Brain microvascular endothelial cell (primary cell): ENCODE measurements around the gene WDR48.

Experiments used
- DNase-seq: peaks from one replicate; pipeline ENCODE4 v3.0.0-alpha.2; 2020
- H3K27ac ChIP-seq: fragments of 250-450 bp; sonication (Bioruptor Pico); 2 replicates; pipeline ENCODE4 v1.5.1; 2020; ENCODE audit warnings: mild to moderate bottlenecking, moderate library complexity
- H3K27me3 ChIP-seq: fragments of 250-450 bp; sonication (Bioruptor Pico); replicated peaks from 2 replicates; pipeline ENCODE4 v1.5.1; 2020; ENCODE audit warnings: mild to moderate bottlenecking
- H3K36me3 ChIP-seq: fragments of 250-450 bp; sonication (Bioruptor Pico); replicated peaks from 2 replicates; pipeline ENCODE4 v1.5.1; 2020; ENCODE audit warnings: mild to moderate bottlenecking
- H3K4me3 ChIP-seq: 2 replicates; pipeline ENCODE4 v1.5.1; 2011; ENCODE audit warnings: low read depth, mild to moderate bottlenecking, control low read depth, low read length, moderate library complexity
- CTCF ChIP-seq: IDR thresholded peaks from 2 replicates; pipeline ENCODE4 v1.5.1; 2011; ENCODE audit warnings: low read depth, mild to moderate bottlenecking, moderate library complexity, low read length, control low read depth, inconsistent platforms; ENCODE audit errors: missing control alignments
- in situ Hi-C: cut with HindIII; loops from 2 replicates; pipeline ENCODE4 v1.10.0; 2017; ENCODE audit warnings: low sequenced_read_pairs, low pct_ligation_motif_present

The WDR48 gene

DNA sequence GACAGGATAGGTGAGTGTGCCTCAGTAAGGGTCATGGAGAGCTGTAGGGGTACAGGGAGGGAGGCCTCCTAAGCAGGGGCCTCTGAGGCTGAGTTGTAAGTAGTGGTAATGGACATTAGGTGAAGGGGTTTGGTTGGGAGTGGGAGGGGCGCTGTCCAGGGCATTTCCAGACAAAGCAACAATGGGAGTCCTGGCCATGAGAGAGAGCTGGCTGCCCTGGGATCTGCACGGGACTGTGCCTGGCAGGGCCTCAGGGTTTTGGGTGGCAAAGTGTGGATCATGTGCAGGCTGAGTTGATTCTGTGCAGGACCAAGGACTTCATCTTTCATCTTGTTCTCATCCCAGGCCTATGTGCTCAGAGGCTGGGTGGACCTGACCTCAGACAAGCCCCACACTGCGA is 60.3 kb downstream of the WDR48 start:
- DNase-seq = no peak
- H3K4me3 ChIP-seq = no peak overlapping the region
- no peak for TF ChIP-seq CTCF
- in situ Hi-C loops = loop anchor here (25.0 kb wide), 1 partner anchor 175 kb away; the partner anchor contains the start of gene CX3CR1
- H3K27me3 ChIP-seq = no peaks in the 10 kb centered on the region
- H3K36me3 ChIP-seq = peaks cover 3% of the 10 kb centered on the region
- H3K27ac ChIP-seq = no peak overlapping the region

DNA sequence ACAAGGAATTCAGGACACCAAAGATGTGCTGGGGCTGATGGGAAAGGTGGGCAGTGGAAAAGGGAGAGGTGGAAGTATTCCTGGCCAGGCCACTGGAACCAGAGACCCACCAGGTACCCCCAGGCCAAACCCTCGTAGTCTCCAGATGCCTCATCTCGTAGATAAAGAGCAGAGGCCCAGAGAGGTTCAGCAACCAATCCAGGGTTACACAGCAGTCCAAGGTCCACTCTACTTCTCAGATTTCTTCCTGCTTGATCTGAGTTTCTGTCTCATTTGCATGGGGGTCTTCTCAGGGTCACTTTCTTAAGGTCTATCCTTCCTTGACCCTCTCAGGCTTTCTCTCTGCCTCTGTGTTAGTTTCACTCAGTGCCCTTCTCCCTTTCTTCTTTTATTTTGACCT is 60.7 kb downstream of the WDR48 start:
- Histone ChIP-seq H3K27me3 (no peaks in the 10 kb centered on the region), H3K27ac (no peak overlapping the region), H3K4me3 (no peak overlapping the region), H3K36me3 (no peaks in the 10 kb centered on the region)
- TF ChIP-seq CTCF = no peak
- in situ Hi-C loops = loop anchor here (25.0 kb wide), 1 partner anchor 175 kb away; the partner anchor contains the start of gene CX3CR1
- no peak for DNase-seq

DNA sequence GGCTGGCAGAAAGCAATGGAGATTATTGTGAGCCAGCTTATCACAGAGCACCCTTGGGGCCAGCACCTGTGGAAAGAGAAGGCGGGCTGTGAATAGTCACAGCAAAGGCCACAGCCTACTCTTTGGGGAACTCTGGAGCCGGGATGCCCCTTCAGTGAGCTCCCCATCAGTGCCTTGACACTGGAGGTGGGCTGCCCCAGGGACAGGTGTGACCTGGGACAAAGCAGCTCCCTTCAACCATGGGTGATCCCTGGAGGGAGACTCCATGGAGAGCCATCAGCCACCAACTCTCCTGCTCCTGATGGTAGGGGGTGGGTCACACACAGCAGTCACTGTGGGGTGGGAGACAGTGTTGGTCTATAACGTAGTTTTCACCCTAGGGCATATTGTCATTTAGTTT is 61.5 kb downstream of the WDR48 start:
- Histone ChIP-seq H3K36me3 (no peaks in the 10 kb centered on the region), H3K4me3 (no peak overlapping the region), H3K27me3 (no peaks in the 10 kb centered on the region), H3K27ac (no peak overlapping the region)
- DNase-seq = no peak
- in situ Hi-C loops = loop anchor here (25.0 kb wide), 1 partner anchor 174 kb away; the partner anchor contains the start of gene CX3CR1
- no peak for TF ChIP-seq CTCF

DNA sequence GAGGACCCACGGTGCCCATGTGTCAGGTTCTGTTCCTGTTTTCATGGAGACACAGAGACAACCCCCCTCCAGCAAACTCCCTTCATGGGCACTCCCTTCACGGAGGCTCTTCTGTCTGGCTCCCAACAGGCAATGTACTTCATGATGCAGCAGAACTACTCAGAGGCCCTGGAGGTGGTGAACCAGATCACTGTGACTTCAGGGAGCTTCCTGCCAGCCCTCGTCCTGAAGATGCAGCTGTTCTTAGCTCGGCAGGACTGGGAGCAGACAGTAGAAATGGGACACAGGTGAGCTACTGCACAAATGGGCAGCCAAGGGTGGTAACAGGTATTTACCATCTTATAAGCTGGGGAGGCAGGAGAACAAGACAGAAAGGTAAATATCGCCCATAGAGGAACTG is 62.6 kb downstream of the WDR48 start:
- Histone ChIP-seq H3K36me3 (no peaks in the 10 kb centered on the region), H3K27ac (no peak overlapping the region), H3K27me3 (no peaks in the 10 kb centered on the region), H3K4me3 (no peak overlapping the region)
- TF ChIP-seq CTCF = no peak
- no peak for DNase-seq
- in situ Hi-C loops = loop anchor here (25.0 kb wide), 1 partner anchor 173 kb away; the partner anchor contains the start of gene CX3CR1

DNA sequence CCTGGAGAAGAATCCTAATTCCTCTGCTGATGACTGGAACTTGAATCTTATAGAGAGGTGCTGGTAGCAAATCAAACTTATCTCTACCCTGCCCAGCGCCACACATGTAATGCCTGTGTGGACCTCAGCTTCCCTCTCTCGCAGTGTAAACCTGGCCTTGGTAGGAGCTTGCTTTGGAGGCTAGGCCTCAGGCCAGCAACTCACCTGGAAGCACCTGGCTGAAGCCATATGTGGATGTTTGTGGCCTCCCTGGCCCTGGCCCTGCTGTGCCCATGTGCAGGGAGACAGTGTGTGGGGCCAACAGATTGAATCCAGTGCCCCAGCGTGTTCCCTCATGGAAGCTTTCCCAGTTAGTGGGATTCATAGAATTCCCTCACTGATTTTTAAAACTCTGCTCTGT is 64.1 kb downstream of the WDR48 start:
- DNase-seq = no peak
- in situ Hi-C loops = loop anchor here (25.0 kb wide), 1 partner anchor 171 kb away; the partner anchor contains the start of gene CX3CR1
- no peak for TF ChIP-seq CTCF

GRCh38 chr3:39118079-39118478 is 66.3 kb downstream of the WDR48 start:
- H3K27ac ChIP-seq = no peak overlapping the region
- H3K4me3 ChIP-seq = no peak overlapping the region
- in situ Hi-C loops = loop anchor here (25.0 kb wide), 1 partner anchor 169 kb away; the partner anchor contains the start of gene CX3CR1
- H3K27me3 ChIP-seq = no peaks in the 10 kb centered on the region
- no peak for TF ChIP-seq CTCF
- no peak for DNase-seq
- H3K36me3 ChIP-seq = no peaks in the 10 kb centered on the region

More for the DNA sequence above, 64.1 kb downstream of the WDR48 start:
- Histone ChIP-seq H3K36me3 (no peaks in the 10 kb centered on the region), H3K4me3 (no peak overlapping the region), H3K27me3 (no peaks in the 10 kb centered on the region), H3K27ac (no peak overlapping the region)
